HG03097 (cell line): ENCODE measurements around the gene GOLGA5.
"Not testable (repeated sequence)": the region's sequence is repeated elsewhere in the genome, so short reads cannot be mapped to it uniquely, and the experiment has no call there.

ENCODE experiments used
- ATAC-seq: cut with Tn5 transposase; IDR thresholded peaks from one replicate; pipeline ENCODE4 v1.9.1; 2021; ENCODE audit not compliant: unreplicated experiment, low FRiP score

The GOLGA5 gene

DNA sequence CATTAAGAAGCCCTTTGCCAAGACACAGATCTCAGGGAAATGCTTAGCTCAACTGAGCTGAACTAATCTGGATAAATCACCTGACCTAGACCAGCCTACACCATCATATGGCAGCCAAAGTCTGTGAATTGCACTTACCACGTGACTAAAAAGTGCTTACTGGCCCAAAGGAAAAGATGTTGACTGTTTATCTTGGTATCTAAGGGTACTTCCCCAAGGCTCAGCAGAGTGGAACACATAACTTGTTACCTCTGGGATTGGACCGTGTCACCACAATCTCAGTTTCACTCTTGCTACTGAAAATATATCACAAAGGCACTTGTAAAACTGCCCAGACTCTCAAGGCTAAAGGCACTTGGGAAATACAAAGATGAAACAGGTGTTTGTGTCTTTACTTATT is 18.8 kb upstream of the GOLGA5 start:
- peak; percentile 91 for ATAC-seq

DNA sequence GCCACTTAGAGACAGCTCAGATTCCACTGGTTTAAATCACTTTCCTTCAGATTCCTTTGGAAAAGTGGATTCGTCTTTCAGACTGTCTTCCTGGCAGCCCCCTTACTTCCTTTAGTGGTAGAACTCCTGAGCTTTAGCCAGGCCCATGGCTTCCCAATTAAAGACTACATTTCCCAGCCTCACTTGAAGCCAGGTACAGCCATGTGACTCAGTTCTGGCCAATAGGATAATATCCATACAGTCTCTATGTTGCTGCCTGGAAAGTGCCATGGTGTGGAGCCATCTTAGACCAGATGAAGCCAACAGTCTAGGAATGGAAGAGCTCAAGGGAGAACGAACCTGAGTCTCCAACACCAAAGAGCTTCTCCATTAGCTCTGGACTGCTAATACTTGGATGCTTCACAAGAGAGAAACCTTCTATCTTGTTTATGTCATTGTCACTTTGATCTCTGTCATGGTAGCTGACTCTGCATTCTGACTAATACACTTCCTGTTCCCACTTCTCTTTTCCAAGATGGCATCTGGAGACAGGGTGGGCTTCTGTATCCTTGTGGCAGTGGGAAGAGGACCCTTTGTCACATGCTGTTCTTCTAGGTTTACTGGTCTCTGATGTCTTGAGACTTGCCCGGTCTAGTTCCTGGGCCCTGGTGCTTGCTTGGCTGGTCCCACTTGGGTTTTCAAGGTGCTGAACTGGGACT is 15.1 kb upstream of the GOLGA5 start:
- ATAC-seq: not testable (repeated sequence)

- no peak for ATAC-seq
Measured at GRCh38 chr14:92780444-92781232, 13.5 kb upstream of the GOLGA5 start.

DNA sequence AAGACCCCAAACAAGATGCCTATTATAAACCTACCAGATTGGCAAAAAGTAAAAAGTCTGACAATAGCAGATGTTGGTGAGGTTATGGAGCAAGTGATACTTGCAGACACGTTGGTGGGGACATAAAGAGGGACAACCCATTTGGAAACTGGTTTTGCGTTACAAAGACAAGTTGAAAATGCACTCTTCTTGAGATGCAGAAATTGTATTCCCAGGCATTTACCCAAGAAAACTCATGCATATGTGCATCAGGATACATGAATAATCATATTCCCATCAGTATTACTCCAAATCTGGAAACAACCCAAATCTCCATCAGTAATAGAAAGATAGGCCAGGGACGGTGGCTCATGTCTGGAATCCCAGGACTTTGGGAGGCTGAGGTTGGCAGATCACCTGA is 12.8 kb upstream of the GOLGA5 start:
- no peak for ATAC-seq

DNA sequence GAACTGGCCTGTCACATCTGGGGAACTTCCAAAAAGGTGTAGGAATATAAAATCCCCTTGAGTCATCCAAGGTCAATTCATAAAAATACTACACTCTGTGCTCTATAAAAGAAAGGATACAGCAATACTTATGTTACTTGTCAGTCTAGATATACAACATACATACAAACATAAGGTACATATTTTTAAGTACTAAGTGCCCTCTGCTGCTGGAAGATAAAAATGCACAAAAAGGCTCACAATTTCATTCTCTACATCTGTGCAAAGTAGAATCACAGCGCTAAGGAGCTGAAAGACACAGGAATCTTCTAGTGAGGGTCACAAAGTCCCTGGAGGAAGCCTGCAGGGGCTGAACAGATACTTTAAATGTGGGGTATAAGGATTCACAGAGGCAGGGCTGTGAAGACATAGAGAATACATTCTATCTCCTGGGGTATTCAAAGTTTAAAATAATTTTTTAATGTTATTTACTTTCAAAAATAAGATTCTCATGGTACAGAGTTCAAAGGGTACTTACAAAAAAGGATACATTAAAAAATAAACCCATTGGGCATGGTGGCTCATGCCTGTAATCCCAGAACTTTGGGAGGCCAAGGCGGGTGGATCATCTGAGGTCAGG is 10.2 kb upstream of the GOLGA5 start:
- no peak for ATAC-seq

DNA sequence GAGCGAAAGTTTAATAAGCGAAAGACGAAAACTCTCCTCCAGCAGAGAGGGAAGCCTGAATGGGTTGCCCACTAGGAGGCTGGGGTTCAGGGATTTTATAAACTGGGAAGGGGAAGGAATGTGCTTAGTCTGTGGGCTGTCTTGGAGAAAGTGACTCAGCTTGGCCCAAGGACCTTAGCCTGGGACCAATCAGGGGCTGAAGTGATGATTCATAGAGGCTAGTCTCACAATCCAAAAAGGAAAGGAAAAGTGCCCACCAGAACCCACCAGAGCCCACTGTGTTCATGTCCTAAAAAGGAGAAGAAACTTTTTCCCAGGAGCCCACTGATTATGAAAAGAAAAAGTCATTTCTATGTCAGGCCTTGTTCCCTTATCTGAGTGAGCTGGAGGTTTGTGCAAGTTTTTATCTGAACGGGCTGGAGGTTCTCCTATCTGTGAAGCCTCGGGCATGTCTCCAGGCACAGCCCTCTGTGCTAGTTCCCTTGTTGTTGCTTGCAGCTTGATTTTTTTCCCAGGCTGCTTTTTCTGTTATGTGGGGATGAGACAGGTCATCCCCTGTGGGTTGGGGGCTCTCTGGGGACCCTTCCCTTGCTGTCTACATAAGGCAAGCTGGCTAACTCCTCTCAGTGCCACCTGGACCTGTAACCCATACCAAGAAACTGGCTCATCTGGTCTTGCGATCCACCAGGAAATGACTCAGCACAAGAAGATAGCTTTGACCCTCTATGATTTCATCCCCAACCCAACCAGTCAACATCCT is 8.3 kb upstream of the GOLGA5 start:
- no peak for ATAC-seq

DNA sequence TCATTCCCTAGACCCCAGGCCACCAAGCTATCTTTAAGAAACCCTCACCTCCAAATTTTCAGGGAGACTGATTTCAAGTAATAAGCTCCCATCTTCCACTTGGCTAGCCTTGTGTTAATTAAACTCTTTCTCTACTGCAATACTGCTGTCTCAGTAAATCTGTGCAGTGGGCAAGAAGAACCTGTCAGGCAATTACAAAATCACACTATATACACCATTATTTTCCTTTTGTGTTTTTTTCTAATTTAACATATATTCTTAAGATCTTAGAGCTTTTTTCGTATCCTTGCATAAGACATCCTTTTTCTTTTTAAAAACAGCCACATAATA is 7.7 kb upstream of the GOLGA5 start:
- no peak for ATAC-seq

- ATAC-seq: no peak
Measured at GRCh38 chr14:92787554-92787953, 6.6 kb upstream of the GOLGA5 start.

DNA sequence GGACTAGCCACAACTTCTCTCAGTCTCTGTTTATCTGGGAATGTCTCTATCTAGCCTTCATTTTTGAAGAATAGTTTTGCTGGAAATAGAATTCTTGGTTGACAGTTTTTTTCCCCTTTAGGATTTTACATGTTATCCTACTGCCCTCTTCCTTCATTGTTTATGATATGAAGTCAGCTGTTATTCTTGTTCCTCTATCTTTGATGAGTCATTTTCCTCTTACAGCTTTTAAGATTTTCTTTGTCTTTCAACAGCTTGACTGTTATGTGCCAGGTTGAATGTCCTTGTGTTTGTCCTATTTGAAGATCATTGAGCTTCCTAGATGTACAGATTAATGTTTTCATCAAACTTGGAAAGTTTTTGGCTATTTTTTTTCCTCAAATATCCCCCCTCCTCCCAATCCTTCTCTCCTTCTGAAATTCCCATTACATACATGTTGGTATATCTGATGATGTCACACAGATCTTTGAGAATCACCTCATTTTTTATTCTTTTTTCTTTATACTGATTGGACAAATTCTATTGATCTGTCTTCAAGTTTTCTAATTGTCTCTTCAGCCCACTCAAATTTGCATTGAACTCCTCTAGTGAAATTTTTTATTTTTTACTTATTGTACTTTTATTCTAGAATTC is 4.5 kb upstream of the GOLGA5 start:
- no peak for ATAC-seq

DNA sequence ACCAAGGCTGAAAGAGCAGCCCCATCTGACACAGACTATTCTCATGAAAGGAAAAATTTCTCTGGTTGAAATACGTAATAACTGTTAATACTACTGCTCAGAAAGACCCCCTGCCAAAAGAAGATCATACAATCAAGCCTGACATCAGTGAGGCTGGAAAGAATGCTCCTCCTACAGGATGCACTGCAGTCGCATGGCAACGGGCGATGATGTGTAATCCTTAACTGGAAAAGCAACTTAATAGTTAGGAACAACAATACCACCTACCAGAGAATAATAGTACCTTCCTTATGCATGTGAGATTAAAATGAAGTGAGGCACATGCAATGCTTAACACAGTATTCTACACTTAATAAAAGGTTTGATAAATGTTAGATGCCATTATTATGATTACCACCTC is 1.2 kb upstream of the GOLGA5 start:
- no peak for ATAC-seq

- ATAC-seq: no peak
Measured at GRCh38 chr14:92794547-92794941, 439 bp downstream of the GOLGA5 start.

DNA sequence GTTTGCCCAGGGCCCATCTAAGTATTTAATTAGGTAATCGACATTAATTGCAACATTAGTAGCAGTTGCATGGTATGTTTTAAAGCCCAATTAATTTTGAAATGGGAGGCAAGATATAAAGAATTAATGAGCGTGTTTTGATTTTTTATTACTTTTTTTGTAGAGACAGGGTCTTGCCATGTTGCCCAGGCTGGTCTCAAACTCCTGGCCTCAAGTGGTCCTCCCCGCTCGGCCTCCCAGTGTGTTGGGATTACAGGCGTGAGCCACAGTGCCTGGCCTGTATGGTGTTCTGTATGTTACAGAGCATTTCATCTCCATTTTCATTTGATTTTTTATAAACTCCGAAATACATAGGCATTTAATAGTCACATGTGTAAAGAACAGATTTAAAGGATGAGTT is 856 bp downstream of the GOLGA5 start:
- no peak for ATAC-seq

DNA sequence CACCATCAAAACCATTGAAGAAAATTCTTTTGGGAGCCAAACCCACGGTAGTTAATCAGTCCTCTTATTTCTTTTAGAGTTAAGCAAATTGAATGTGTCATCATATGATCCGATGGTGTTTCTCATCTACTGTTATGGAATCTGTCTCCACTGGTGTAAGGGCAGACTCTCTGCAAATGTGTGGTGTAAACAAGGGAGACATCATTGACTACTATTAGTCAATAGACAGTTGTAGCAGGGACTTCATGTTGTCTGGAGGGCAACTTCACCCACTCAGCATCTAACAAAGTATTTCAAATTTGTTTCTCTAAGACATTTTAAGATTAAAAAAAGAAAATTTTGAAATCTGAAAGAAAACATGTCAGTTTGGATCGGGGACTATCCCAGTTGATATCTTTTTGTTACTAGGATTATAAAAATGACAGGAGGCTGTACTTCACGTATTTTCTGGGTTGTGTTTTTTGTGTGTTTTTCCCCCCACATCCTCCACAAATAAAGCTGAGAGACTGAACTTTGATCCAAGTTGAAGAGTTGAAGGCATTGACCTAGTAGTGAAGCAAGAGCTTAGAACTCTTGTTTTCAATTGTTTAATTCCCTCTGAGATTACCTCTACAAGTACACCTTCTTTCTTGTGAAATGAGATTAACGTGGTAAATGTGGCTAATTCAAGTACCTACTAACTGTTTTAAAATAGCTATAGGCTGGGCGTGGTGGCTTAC is 4.0 kb downstream of the GOLGA5 start:
- no peak for ATAC-seq

GRCh38 chr14:92798811-92799210 is 4.7 kb downstream of the GOLGA5 start:
- ATAC-seq: no peak

GRCh38 chr14:92800012-92800411 is 5.9 kb downstream of the GOLGA5 start:
- no peak for ATAC-seq

- no peak for ATAC-seq
Measured at GRCh38 chr14:92800525-92800924, 6.4 kb downstream of the GOLGA5 start.

- no peak for ATAC-seq
Measured at GRCh38 chr14:92801917-92802316, 7.8 kb downstream of the GOLGA5 start.

DNA sequence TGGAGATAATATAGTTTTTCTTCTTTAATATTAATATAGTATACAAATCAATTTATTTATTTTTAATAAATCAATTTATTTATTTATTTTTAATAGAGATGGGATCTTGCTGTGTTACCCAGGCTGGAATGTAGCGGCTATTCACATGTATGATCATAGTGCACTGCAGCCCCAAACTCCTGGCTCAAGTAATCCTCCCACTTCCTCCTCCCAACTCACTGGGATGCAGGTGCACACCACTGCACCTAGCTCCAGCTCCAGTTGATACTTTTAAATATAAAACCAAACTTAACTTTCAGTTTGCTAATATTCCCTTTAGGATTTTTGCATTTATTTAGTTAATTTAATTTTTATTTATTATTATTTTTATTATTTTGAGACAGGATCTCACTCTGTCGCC is 8.6 kb downstream of the GOLGA5 start:
- no peak for ATAC-seq

- ATAC-seq: no peak
Measured at GRCh38 chr14:92813201-92813600, 19.1 kb downstream of the GOLGA5 start.

DNA sequence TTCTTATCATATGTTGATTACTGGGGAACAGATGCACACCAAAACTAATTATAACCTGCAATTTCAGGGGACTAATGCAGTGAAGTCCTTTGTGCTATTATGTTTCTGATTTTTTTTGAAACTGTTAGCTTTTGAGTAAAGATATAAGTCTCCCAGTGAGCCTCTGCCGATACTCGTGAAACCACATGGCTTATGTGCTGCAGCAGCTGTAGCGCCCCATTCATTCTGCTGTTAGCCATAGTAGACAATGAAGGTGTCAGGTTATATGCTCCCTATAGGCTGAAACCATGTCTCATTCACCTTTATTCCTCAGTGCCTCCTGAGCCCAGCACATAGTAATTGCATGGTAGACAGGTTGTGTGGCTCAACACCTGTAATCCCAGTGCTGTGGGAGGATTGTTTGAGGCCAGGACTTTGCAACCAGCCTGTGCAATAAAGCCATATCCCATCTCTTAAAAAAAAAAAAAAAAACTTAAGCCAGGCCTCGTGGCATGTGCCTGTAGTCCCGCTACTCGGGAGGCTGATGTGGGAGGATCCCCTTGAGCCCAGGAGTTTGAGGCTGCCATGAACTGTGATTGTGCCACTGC is 25.0 kb downstream of the GOLGA5 start:
- no peak for ATAC-seq
